Mesodermal cell (in vitro differentiated cells): Measurements from ENCODE around the gene C1QTNF4.
"Not testable (repeated sequence)": the region's sequence is repeated elsewhere in the genome, so short reads cannot be mapped to it uniquely, and the experiment has no call there.

Experiments used
- H3K27ac ChIP-seq: 2 replicates; pipeline ENCODE4 v1.7.0; 2013; ENCODE audit warnings: mild to moderate bottlenecking, low read depth, low read length, moderate library complexity; ENCODE audit not compliant: severe bottlenecking
- H3K36me3 ChIP-seq: 2 replicates; pipeline ENCODE4 v1.7.1; 2013; ENCODE audit warnings: mild to moderate bottlenecking, low read length, moderate library complexity; ENCODE audit not compliant: control insufficient read depth, insufficient read depth
- H3K4me1 ChIP-seq: one replicate; pipeline ENCODE4 v1.7.1; 2013; ENCODE audit warnings: mild to moderate bottlenecking, low read length; ENCODE audit not compliant: insufficient read depth, control insufficient read depth, poor library complexity, severe bottlenecking
- H3K4me3 ChIP-seq: 2 replicates; pipeline ENCODE4 v1.7.0; 2013; ENCODE audit warnings: low read length, control low read depth, mild to moderate bottlenecking; ENCODE audit not compliant: insufficient read depth, poor library complexity, severe bottlenecking; ENCODE audit errors: extremely low read depth
- H3K9me3 ChIP-seq: 2 replicates; pipeline ENCODE4 v1.7.1; 2013; ENCODE audit warnings: mild to moderate bottlenecking, low read length, moderate library complexity; ENCODE audit not compliant: control insufficient read depth
- WGBS, 2 experiments: methylation state at CpG; one replicate each; pipeline ENCODE4 v1.1.5; 2013; ENCODE audit warnings: missing lambda C conversion rate in 2 of 2; ENCODE audit not compliant: insufficient coverage in 2 of 2; 5-methylcytosine and 5-hydroxymethylcytosine counted together

The C1QTNF4 gene

DNA sequence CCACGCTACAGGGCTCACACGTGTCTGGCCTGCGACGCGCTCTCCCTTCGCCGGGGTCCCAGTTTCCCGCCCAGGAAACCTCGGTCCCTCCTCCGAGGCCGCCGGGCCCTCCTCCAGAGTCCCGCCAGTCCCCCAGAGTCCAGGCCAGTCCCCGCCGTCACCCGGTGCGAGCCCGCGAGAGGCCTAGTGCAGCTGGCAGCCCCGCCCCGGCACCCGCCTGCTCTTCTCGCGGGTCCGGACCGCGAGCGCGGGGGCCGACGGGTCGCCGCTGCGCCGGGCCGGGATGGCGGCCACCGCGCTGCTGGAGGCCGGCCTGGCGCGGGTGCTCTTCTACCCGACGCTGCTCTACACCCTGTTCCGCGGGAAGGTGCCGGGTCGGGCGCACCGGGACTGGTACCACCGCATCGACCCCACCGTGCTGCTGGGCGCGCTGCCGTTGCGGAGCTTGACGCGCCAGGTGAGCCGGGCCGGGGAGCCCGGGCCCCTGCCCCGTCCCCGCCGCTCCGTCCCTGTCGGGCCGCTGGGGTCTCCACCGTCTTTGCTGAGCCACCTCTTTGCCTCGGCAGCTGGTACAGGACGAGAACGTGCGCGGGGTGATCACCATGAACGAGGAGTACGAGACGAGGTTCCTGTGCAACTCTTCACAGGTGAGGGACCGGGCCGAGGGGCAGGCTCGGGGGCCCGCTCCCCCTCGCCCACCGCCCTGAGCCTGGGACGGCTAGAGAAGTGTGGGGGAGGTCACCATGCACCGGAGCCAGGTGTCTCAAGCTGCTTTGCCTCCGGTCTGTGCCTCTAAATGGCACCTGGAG, 28.7 kb downstream of the C1QTNF4 start, which contains the start of gene PTPMT1:
TSS of gene PTPMT1 (plus strand) at position 260 of the 809 bp plus-strand sequence. CDS start at position 284, 24 bp downstream.
- WGBS, 2 experiments: 1 to 2% methylated on average over 77 to 86 of the region's 86 CpGs
- Histone ChIP-seq H3K36me3 (peaks cover 33% of the 10 kb centered on the region), H3K27ac (peak within 1 kb of the TSS; percentile 10), H3K4me1 (peaks cover 5% of the 10 kb centered on the region), H3K9me3 (no peaks in the 10 kb centered on the region), H3K4me3 (peak within 1 kb of the TSS; percentile 87)

DNA sequence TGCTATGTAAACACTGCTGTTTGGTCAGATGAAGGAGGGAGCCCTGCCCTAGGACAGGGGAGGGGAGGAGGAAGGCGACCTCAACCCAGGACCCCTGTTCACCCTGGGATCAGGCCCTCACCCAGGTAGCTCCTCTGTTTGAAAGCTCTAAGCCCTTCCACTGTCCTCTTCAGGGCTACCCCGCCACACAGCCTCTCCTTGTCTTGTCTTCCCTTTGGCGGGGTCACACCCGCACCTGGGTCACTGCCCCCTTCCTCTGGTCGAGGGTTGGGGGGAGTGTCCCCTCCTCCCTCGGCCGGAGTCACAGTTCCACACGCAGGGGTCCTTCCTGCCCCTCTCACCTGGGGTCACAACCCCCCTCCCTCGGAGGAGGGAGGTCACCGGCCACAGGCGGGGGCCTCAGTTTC, 29.3 kb downstream of the C1QTNF4 start:
- Histone ChIP-seq H3K4me1 (peaks cover 5% of the 10 kb centered on the region), H3K27ac (no peak overlapping the region), H3K9me3 (no peaks in the 10 kb centered on the region), H3K36me3 (peaks cover 27% of the 10 kb centered on the region), H3K4me3 (peak overlapping the region; percentile 87)
- WGBS, 2 experiments: 23 to 26% methylated on average over 3 to 9 of the region's 11 CpGs

DNA sequence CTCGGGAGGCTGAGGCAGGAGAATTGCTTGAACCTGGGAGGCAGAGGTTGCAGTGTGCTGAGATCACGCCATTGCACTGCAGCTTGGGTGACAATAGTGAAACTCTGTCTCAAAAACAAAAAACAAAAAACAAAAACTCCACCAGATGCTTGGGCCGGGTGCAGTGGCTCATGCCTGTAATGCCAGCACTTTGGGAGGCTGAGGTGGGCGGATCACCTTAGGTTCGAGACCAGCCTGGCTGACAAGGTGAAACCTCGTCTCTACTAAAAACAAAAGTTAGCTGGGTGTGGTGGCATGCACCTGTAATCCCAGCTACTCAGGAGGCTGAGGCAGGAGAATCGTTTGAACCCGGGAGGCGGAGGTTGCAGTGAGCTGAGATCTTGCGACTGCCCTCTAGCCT, 29.8 kb downstream of the C1QTNF4 start:
- not testable (repeated sequence) for H3K4me3 ChIP-seq, H3K4me1 ChIP-seq, H3K9me3 ChIP-seq, H3K27ac ChIP-seq
- peaks cover 21% of the 10 kb centered on the region for H3K36me3 ChIP-seq
- 90 to 97% methylated on average over 6 to 9 of the region's 10 CpGs for WGBS, 2 experiments

DNA sequence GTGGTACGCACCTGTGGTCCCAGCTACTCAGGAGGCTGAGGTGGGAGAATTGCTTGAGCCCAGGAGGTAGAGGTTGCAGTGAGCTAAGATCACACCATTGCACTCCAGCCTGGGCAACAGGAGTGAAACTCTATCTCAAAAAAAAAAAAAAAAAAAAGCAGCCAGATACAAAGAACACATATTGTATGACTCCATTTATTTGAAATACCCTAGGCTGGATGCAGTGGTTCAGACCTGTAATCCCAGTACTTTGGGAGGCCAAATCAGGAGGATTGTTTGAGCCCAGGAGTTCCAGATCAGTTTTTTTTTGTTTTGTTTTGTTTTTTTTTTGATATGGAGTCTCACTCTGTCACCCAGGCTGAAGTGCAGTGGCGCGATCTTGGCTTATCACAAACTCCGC, 31.8 kb downstream of the C1QTNF4 start:
- not testable (repeated sequence) for H3K4me1 ChIP-seq, H3K36me3 ChIP-seq, H3K27ac ChIP-seq, H3K9me3 ChIP-seq, H3K4me3 ChIP-seq
- whole genome bisulfite sequencing, 2 experiments: no CpG with 5 or more reads among the region's 4 CpGs

DNA sequence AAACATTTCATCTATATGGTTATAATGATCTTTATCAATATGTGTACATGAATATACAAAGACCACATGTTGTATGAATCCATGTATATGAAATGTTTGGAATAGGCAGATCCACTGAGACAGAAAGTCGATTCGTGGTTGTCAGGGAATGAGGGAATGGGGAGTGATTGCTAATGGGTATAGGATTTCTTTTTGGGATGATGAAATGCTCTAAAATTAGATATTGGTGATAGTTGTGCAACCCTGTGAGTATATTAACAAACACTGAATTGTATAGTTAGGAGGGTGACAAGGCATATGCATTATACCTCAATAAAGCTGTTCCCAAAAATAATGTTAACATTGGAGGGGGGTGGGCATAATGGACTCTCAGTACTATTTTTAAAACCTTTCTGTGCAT, 33.8 kb downstream of the C1QTNF4 start:
- 100% methylated on average over 2 of the region's 2 CpGs for WGBS, 2 experiments
- Histone ChIP-seq H3K4me1 (peaks cover 5% of the 10 kb centered on the region), H3K4me3 (no peak overlapping the region), H3K9me3 (no peaks in the 10 kb centered on the region), H3K27ac (no peak overlapping the region), H3K36me3 (no peaks in the 10 kb centered on the region)

DNA sequence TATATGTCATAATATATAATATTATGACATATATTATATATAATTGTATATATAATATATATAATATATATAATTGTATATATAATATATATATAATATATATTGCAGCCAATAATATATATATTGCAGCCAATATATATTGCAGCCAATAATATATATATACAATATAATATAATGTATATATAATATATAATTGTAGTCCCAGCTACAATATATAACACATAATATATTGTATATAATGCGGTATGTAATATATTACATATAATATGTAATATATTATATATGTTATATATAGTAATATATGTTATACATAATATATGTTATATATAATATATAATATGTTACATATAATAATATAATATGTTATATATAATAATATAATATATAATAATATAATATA, 35.5 kb downstream of the C1QTNF4 start:
- Histone ChIP-seq H3K9me3 (no peaks in the 10 kb centered on the region), H3K36me3 (no peaks in the 10 kb centered on the region), H3K27ac (no peak overlapping the region), H3K4me1 (no peaks in the 10 kb centered on the region), H3K4me3 (no peak overlapping the region)
- no CpG with 5 or more reads among the region's 1 CpG for WGBS, 2 experiments

DNA sequence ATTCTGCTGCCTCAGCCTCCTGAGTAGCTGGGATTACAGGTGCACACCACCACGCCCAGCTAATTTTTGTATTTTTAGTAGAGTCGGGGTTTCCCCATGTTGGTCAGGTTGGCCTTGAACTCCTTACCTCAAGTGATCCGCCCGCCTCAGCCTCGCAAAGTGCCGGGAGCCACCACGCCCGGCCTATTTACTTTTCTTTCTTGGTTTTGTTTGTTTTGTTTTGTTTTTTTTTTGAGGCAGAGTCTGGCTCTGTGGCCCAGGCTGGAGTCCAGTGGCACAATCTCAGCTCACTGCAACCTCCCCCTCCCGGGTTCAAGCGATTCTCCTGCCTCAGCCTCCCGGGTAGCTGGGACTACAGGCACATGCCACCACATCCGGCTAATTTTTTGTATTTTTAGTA, 37.2 kb downstream of the C1QTNF4 start:
- not testable (repeated sequence) for H3K4me3 ChIP-seq, H3K4me1 ChIP-seq, H3K9me3 ChIP-seq, H3K27ac ChIP-seq, H3K36me3 ChIP-seq
- 97 to 98% methylated on average over 9 of the region's 12 CpGs for WGBS, 2 experiments

DNA sequence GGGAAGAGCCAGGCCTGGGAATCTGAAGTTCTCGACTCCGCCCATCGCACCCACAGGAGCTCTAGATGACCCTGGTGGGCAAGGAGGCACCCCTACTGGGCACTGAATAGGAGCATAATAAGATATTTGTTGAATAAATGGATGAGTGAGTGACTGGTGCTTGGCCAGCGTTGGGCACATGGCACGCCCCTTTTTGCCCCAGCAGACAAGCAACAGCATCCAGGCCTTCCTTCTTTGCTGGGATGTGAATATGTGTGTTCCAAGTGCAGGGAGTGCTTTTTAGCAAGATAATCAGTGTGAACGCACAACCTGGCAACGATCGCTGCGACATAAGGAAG, 40.8 kb downstream of the C1QTNF4 start:
- WGBS, 2 experiments: 9 to 20% methylated on average over 5 of the region's 9 CpGs
- Histone ChIP-seq H3K9me3 (no peaks in the 10 kb centered on the region), H3K4me3 (peak overlapping the region; percentile 99), H3K4me1 (peaks cover 3% of the 10 kb centered on the region), H3K27ac (peak overlapping the region; percentile 79), H3K36me3 (peaks cover 29% of the 10 kb centered on the region)

DNA sequence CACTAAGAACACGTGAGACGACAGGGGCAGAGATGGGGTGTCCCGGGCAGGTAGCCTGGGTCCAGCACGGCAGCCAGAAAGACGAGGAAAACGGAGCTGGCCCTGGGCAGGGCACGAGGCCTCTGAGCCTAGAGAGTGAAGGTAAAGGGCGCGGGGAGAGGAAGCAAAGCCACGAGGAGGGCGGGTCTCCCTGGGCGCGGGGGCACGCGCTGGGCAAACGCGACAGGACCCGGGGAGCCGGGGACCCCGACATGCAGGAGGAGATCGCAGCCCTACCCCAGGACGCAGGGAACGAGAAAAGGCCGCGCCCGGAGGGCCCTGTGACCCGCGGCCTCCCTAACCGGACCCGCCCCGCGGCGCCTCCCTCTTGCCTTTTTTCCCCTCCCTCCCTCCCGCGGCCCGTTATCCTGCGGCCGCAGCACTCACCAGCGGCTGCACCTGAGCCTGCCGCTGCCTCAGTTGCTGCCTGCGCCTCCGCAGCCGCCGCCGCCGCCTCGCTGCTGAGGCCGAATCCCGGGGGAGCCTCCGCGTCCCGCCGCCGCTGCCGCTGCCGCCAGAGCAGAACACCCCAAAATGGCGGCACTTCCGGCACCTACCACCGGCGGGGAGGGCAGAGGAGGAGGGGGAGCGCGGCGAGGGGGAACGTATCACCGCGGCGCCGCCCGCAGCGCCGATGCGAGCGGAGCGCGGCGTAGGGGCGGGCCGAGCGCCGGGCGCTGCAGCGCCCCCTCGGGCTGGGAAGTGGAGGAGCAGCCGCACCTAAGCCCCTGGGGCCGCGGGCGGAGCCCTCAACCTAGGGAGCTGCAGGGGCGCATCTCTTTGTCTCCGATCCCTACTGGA, 41.4 kb downstream of the C1QTNF4 start, which contains the start of gene CELF1:
TSS of gene CELF1 (minus strand) at position 567 of the 840 bp plus-strand sequence. CDS start 53,609 bp downstream, outside the sequence.
- Histone ChIP-seq H3K4me1 (peaks cover 3% of the 10 kb centered on the region), H3K4me3 (peak within 1 kb of the TSS; percentile 99), H3K9me3 (no peaks in the 10 kb centered on the region), H3K27ac (peak within 1 kb of the TSS; percentile 91), H3K36me3 (peaks cover 35% of the 10 kb centered on the region)
- WGBS, 2 experiments: 0% methylated on average over 50 to 69 of the region's 89 CpGs

DNA sequence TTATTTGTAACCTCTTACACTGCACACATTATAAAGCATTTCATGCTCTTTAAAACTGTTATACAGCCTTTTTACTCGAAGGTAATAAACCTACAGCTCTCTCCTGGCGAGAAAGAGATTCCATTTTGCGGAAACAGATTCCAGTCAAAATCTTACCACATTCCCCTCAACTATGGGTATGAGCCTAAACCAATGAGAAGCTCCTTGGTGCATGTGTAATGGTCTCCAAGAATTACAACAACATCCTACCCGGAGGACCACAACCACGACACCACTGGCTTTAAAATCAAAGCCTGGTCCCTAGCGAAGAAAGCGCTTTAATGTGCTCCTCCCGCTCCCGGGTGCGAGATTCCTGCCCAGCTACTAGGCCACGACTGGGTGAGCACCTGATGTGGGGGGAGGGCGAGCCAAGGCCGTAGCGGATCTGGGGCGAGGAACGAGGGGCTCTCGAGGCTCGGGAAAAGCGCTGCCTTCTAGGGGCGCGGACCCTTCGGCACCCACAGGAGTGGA, 42.1 kb downstream of the C1QTNF4 start:
- Histone ChIP-seq H3K9me3 (no peaks in the 10 kb centered on the region), H3K4me1 (peaks cover 3% of the 10 kb centered on the region), H3K36me3 (peaks cover 40% of the 10 kb centered on the region), H3K27ac (peak overlapping the region; percentile 91), H3K4me3 (peak overlapping the region; percentile 99)
- whole genome bisulfite sequencing, 2 experiments: 0 to 1% methylated on average over 21 to 22 of the region's 22 CpGs
